HT-29 (cell line): ENCODE data around the gene TRIM26. TPM values are rescaled to one million over a fixed set of nuclear protein-coding genes. Genes with fewer than 3 reads are reported as not detected.
"Not testable (repeated sequence)": the region's sequence is repeated elsewhere in the genome, so short reads cannot be mapped to it uniquely, and the experiment has no call there.

ENCODE experiments used
- DNase-seq: peaks from one replicate; pipeline ENCODE4 v3.0.0-alpha.2; 2015; ENCODE audit warnings: low spot score
- total RNA-seq: library from RNA; depleted of rRNA; stranded (reverse); fragments of >200 nt; shearing (Covaris generic); gene quantifications from 2 replicates; pipeline ENCODE4 v1.2.3, GENCODE V29; 2014

TRIM26 gene
- total RNA-seq, 1 experiment from 2014 or later: 63.1 TPM

DNA sequence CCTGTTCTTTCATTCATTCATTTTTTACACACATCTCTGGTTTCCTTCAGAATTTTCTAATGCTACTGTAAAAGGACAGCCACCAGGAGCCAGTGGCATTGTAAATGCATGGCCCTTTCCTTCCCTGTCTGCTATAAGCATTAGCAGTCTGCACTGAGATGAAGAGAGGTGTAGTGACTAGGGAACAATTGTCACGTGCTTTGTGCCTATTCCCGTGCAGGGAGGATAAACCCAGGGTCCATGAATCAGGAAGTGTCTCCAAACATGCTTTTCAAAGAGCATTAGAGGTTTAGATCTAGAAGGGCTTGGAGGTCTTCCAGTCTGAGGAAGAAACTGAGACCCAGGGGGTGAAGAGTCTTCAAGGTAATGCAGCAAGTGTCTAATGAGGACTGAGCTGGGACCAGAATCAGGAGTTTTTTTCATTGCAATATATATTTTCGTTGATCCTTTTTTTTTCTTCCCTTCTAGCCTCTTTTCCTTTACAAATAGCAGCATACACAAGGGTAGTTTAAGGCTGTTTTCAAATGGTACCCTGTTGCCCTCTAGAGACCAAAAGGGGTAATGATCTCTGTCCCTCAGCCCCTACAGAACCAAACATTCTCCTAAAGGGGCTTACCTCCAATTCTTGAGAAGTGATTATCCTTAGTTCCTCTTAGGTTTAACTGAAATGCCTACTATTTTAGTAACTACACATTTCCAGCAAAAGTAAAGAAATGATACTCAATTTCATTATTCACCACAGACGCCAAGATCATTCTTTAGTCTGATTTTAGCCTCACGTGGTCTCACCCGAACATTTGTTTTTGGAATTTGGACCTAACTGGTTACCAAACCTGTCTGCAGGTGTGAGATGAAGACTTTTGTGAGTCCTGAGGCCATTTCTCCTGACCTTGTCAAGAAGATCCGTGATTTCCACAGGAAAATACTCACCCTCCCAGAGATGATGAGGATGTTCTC is 43.3 kb downstream of the TRIM26 start:
- peak; percentile 82 for DNase-seq

DNA sequence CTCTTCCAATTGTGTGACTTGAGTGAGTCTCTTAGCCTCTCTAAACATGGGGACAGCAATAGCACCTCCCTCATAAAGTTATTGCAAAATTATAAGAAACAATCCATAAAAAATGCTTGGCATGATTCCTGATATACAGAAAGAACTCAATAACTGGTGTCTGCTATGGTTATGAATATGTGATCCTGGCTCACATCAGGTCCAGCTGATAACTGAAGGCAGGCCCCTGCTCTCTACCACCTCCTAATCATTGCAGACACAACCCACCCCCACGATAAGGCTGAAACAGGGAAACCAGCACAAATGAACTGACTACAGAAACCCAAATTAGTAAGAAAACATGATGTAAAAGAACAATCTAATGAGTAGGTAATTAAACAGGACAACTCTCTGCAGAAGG is 44.5 kb downstream of the TRIM26 start:
- no peak for DNase-seq

DNA sequence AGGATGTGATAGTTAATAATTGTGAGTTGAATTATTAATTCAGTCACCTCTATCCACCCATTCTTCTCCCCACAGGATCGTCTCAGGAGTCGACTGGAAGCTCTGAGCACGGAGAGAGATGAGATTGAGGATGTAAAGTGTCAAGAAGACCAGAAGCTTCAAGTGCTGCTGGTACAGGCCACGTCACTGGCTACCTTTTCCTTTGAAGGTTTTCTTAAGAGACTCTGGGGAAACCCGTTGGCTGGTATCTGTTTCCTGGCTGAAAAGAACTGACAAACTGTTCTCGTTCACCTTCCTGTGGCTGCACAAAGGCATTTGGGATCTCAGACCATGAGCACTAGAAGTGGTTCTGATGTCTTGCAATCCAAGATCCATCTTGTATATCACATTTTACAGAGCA is 46.1 kb downstream of the TRIM26 start:
- no peak for DNase-seq

DNA sequence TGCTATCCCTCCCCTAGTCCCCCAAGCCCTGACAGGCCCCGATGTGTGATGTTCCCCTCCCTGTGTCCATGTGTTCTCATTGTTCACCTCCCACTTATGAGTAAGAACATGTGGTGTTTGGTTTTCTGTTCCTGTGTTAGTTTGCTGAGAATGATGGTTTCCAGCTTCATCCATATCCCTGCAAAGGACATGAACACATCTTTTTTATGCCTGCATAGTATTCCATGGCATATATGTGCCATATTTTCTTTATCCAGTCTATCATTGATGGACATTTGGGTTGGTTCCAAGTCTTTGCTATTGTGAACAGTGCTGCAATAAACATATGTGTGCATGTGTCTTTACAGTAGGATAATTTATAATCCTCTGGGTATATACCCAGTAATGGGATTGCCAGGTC is 48.0 kb downstream of the TRIM26 start:
- not testable (repeated sequence) for DNase-seq

DNA sequence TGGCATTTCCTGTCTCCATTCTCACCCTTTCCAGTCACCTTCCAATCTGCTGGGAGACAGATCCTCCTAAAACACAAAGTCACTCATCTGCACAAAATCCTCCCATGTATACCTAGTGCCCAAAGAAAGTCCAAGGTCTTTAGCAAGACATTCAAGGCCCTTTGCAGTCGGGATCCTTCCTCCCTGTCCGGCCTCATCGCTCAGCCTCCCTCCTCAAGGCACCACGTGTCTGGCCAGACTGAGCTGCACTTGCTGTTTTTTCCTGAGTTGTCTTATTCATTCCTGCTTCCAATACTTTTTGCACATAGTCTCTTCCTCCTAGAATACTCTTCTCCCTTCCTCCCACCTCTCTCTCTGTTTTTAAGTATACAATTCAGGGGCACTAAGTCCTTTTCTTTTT is 48.5 kb downstream of the TRIM26 start:
- DNase-seq: no peak

DNA sequence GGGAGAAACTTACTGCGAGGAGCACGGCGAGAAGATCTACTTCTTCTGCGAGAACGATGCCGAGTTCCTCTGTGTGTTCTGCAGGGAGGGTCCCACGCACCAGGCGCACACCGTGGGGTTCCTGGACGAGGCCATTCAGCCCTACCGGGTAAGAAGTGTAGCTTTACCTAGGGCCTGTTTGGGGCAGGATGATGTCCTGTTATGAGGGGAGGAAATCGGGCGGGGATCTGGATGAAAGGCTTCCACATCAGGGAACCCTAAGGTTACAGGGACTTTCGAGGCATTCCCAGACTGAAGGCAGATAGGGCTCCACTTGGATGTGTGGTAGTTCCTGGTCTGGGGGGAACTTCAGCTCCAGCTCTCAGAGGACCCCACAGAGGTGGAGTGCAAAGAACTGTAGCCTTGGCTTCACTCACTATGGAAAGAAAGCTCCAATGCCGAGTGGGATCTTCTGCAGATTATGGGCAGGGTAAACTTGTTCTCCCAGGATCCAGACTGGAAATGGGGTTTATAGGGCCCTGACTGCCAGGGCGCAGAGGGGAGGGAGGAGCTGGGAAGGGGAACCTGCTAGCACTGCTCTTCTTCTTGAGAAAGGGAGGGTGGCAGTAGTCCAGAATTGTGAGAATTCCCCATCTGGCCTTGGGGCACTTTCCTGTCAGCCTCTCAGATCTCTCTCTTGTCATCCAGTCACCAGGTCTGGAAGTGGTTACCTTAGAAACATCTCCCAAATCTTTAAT is 49.1 kb downstream of the TRIM26 start:
- peak; percentile 43 for DNase-seq

DNA sequence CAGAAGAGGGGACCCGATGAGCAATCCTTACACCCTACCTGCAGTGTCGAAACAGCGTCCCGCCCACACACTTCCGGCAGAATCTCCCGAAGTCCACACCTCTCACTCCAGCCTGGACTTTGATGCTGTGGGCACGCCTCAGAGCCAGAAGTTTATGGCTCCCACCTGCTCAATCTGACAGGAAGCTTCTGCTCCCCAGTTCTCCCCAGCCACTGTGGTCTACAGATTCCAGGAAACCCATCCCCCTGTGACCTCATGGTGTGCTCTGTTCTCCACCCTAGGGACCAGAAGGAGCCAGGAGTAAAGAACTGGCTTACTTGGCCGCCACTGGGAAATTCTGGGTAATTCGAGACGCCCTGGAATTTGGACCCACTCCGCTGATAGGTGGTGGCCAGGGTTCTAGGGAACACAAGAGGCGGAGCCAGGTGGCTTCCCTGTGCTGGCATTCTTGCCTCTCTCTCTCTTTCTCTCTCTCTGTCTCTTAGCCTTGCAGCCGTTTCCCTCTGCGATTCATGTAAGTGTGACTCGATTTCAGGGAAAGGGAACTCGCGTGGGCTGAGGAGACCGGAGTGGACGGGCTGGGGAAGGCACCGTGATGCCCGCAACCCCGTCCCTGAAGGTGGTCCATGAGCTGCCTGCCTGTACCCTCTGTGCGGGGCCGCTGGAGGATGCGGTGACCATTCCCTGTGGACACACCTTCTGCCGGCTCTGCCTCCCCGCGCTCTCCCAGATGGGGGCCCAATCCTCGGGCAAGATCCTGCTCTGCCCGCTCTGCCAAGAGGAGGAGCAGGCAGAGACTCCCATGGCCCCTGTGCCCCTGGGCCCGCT is 49.9 kb downstream of the TRIM26 start, which contains the start of gene TRIM15:
TRIM15 (plus strand) TSS at position 457 of the 828 bp plus-strand sequence; CDS start at position 596, 139 bp downstream.
- peak; percentile 87 for DNase-seq

DNA sequence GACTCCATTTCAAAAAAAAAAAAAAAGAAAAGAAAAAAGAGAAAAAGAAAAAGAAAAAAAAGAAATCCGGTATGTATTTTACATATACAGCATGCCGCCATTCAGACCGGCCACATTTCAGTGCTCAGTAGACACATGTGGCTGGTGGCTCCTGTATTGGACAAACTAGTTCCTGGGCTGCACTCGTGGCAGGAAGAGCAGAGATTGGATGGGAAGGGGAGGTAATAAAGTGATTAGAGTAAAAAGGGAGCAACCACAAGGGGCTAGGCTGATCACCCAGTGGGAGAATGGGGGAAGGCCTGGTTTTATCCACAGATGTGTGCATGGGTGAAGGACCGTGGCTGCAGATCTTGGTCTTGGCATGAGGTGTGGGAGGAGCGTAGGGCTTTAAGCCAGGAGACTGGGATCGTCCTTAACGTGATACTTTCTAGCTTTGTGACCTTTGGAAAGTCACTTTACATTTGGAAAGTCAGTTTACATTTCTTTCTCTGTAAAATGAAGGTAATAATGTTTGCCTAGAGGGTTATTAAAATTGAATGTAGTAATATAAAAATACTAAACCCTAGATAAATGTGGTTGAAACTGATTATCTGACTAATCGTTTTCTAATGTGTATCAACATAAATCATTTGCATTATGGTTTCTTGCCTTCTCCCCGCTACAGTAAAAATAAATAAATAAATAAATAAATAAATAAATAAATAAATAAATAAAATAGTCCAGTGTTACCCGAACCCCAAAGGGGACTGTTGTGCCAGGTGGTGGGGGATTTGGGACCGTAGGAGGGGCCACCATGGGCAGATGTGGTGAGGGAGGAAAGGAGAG is 50.7 kb downstream of the TRIM26 start:
- no peak for DNase-seq

DNA sequence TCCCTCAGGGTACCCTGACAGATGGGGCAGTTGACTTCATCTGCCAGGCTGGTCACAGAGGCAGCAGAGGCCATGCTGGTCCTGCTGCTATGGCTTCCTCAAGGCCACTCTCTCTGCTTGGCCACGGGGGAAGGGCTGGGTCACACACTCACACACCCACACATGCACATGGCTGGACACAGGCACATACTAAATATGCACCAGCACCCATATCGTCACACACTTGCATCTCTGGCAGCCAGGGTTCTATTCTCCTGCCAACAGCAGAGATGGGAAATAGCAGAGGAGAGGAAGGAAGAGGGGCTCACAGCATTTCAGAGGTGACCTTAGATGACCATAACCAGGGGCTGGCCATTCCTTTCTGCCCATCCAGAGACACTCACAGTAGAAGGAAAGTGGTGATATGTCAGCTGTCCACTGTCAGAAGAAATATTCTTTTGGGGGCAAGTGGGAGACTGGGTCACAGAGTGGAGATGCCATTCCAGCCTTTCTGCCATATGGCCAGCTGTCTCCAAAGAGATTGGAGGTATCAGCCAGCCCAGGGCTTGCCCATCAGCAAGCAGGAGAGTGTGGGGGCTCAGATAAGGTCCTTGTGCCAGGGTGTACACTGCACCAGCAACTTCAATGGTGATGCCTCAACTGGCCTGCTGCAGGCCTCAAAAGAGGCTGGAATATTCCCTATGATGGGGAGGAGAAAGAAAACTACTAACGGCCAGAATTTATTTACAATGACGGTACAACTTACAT is 52.2 kb downstream of the TRIM26 start, which contains the start of gene TRIM10:
TRIM10 (minus strand) TSS at position 427 of the 747 bp plus-strand sequence; CDS start at position 74, 353 bp downstream.
- DNase-seq: no peak

DNA sequence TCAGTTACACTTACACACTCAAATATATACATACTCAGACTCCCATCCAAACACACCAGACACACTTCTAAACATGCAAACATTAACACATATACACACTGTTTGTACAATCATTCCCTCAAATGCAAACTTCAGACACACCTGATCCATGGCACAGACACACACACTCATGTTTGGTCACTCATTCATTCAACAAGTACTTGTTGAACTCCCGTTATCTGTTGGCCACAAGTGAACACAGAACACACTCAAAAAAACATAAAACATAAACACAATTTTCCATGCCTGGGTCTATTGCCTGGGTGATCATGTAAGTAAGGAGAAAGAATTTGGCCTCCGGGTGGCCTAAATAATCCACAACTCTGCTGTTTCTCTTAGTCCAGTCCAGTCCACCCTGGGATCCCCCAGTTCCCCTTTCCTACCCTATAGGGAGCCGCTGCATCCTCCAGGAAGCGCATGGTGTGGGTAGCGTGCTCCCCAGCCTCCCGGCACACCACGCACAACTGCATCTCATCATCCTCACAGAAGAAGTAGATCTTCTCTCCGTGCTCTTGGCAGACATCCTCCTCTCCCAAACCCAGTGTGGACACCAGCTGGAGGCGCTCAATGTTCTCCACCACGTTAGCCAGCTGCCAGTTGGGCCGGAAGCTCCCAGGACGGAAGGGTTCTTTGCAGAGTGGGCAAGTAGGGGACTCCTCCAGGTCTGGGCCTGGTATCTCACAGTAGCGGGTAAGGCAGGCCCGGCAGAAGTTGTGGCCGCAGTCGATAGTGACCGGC is 53.0 kb downstream of the TRIM26 start:
- no peak for DNase-seq

DNA sequence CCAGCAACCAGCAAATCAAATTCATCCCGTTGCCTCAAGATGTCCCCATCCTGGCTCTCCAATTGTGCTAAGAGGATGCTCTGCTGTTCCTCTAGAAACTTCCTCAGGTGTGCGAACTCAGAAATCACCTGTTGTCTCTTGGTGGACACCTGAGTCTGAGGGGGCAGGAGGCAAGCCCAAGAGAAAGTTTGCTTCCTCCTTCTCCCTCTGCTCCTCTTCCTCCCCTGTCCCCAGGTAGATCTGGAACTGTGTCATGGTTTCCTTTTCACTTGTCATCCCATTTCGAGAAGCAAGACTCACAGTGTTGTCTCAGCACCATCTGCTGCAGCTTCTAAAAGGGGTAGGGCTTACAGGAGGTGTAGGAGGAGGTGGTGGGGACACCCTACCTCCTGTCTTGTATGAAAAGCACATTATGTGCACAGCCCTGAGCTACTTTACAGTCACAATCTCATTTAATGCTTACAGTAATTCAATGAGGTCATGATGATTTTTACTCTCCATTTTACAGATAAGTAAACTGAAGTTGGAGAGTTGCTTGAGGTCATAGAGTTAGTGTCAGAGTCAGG is 54.6 kb downstream of the TRIM26 start:
- no peak for DNase-seq

DNA sequence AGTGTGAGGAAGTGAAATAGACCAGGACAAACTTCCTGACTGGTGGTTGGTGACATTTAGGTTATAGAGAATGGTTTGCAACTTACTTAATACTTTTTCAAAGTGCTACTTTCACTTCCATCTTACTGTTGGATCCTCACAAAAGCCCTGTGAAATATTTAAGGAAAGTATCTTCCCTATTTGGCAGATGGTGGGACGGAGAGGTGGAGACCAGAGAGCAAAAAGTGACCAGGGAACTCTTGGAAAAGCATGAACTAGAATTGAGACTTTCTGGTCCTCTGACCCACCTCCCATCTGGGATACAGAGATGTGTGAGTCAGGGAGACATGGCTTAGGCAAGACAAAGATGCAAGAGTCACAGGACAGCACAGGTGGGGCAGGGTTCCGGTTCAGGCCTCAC is 55.2 kb downstream of the TRIM26 start:
- DNase-seq: no peak

DNA sequence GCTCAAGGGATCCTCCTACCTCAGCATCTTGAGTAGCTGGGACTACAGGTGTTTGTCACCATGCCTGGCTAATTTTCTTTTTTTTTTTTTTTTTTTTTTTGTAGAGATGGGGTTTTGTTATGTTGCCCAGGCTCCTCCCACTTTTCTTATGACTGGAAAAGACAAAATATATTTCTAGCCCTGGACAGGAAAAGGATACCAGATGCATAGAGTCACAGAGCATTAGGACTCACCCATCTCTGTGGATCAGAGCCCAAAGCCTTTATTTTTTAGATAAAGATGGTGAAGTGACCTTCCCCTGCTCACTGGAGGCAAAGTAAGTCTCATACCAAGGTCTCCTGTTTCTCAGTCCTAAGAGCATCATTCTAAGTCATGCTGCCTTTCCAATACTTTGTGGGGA is 55.6 kb downstream of the TRIM26 start:
- no peak for DNase-seq

DNA sequence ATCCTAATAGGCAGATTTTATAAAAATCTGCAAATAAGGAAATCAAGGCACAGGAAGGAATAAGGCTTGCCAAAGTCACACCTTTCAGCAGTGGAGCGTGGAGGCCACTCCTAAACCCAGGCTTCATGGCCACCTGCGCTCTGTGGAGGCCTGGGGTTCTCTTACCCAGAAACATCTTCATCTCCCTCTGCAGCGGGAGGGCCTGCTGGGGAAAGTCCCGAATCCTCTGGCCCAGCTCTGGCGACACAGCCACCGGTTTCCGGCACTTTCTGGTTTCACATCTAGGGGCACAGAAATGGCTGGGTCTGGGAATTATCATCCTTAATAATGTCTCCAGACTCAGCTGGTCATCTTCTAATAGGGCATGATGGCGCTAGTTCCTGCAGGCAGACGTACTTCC is 56.4 kb downstream of the TRIM26 start:
- no peak for DNase-seq

DNA sequence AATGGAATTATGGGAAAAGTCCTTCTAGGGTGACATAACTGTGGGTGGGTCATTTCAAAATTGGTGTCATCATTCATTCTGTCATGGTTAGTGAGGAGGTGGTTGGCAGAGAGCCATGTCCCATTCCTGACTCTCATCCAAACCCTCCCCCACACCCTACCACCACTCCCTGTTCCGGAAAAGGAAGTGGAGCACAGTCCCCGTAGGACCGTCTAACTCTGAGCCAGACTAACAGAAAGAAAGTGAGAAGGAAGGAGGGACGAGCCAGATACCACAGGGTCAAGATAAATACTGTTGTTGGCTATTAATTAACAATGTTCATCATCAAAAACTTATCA is 57.0 kb downstream of the TRIM26 start:
- peak; percentile 78 for DNase-seq

DNA sequence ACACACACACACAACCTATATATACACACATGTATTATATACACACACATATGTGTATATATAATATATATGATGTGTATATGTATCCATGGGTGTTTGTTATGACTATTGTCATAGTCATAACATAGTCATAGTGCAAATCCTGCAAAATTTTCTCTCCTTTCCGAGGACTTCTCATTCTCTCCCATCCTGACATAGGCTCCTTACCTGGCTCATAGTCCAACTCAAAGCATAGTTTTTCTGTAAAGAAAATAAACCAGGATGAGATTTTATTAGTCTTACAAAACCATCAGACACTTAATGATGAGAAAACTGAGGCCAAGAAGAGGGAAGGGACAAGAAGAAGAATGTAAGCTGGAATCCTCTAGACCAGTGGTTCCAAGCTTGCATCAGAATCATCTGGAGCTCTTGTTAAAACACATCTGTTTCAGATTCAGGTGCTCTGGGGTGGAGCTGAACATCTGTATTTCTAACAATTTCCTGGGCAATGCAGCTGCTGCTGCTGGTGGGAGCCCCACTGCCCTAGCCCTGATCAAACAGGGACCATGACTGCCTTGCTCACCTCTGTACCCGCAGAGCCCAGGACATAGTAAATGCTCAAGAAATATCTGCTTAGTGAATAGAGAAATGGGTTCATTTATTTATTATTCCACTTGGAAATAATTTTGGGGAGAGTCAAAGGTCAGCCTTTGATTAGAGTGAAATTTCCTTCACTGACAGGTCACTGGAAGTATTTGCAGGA is 57.5 kb downstream of the TRIM26 start:
- peak; percentile 42 for DNase-seq

DNA sequence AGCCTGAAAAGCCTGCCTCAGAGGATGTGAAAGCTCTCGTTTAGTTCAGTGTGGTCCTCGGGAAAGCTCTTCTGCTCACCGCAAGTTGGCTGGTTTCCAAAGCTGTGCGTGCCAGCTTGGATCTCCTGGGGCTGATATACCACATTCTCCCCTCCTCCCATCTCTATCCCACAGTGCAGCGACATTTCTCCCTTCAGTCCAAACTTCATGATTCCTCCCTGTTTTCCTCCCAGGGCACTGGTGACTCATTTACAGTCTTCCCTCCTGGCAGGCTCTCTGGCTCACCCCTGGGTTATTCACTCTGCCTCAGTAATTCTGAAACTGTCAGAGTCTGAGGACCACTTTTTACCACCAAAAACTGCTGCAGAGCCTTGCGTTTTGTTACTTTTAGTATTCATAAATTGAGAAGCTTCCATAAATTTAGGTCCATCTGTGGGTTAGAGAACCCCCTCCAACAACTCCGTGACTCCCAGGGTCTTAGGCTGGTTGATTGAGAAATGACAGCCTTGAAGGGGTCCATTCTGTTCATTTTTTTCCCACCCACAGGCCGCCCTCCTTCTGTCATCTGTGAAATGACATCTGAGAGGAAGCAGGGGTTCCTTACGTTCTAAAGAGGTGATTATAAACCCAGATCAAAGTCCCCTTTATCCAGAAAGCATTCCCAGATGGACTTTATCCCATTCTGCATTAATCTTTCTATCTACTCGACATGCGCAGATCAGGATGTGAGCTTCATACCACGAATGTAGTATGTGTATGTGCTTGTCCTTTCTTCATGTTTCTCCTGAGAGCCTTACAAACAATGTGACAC is 58.3 kb downstream of the TRIM26 start:
- peak; percentile 62 for DNase-seq
